Thyroid gland (tissue), 4 donors: ENCODE results near the gene HYOU1.

Experiments used
- POLR2A ChIP-seq, 2 donors: fragments of 450-650 bp; IDR thresholded peaks; one replicate each; pipeline ENCODE4 v1.6.1; 2017; ENCODE audit warnings: antibody characterized with exemption in 2 of 2, mild to moderate bottlenecking in 2 of 2, moderate library complexity in 1 of 2
- TF ChIP-seq, protein P1 (sequence below), 6 experiments: fragments of 200-600 bp in 3 of 6; fragments of 450-650 bp in 3 of 6; sonication (generic) in 3 of 6; IDR thresholded peaks; one replicate each; pipeline ENCODE4 v1.5.1; 2016 to 2019; ENCODE audit warnings: antibody characterized with exemption in 6 of 6, mild to moderate bottlenecking in 2 of 6, inconsistent platforms in 1 of 6, moderate library complexity in 1 of 6

DNA sequence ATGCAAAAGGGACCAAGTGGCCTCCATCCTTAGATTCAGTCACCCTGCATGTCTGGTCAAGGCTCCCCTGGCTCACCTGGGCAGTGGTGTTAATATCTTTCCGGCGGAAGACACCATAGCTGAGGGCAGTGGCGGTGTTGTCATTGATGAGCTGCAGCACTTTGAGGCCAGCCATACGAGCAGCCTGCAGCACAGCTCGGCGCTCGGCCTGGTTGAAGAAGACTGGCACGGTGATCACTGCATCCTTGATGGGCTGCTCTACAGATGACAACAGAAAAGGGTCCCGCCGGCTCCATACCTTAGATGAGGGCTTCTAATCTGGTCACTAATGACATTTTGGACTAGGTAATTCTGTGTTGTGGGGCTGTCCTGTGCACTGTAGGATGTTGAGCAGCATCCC, 2.6 kb downstream of the HYOU1 start:
- TF ChIP-seq POLR2A (IDR thresholded peaks at IDR 0.05), result no peak
- TF ChIP-seq, protein P1, sequence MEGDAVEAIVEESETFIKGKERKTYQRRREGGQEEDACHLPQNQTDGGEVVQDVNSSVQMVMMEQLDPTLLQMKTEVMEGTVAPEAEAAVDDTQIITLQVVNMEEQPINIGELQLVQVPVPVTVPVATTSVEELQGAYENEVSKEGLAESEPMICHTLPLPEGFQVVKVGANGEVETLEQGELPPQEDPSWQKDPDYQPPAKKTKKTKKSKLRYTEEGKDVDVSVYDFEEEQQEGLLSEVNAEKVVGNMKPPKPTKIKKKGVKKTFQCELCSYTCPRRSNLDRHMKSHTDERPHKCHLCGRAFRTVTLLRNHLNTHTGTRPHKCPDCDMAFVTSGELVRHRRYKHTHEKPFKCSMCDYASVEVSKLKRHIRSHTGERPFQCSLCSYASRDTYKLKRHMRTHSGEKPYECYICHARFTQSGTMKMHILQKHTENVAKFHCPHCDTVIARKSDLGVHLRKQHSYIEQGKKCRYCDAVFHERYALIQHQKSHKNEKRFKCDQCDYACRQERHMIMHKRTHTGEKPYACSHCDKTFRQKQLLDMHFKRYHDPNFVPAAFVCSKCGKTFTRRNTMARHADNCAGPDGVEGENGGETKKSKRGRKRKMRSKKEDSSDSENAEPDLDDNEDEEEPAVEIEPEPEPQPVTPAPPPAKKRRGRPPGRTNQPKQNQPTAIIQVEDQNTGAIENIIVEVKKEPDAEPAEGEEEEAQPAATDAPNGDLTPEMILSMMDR (IDR thresholded peaks at IDR 0.05), result no peak
